ENCODE measurements around the gene ROBO1. TPM values are rescaled to one million over a fixed set of nuclear protein-coding genes. Genes with fewer than 3 reads are reported as not detected.

ROBO1 gene
- total and polyA plus RNA-seq, 9 donors = 26.2 to 77.2 (median 38.7) TPM

- no peaks in the 10 kb centered on the region for H3K27me3 ChIP-seq (ENCODE audit: control insufficient read depth, insufficient read depth, low read length)
- WGBS (ENCODE audit: insufficient coverage) = no CpG with 5 or more reads among the region's 6 CpGs
- peak; percentile 70 for DNase-seq
Measured at GRCh38 chr3:79086514-79086913, 681.3 kb downstream of the ROBO1 start.

GRCh38 chr3:79085171-79085570, 682.6 kb downstream of the ROBO1 start:
- DNase-seq = no peak
- Histone ChIP-seq H3K4me1 (ENCODE audit: control insufficient read depth, insufficient read depth, low read length) (no peaks in the 10 kb centered on the region), H3K27ac (ENCODE audit: low read length) (no peak overlapping the region), H3K9me3 (replicated peaks; ENCODE audit: control insufficient read depth, low read depth, low read length) (no peaks in the 10 kb centered on the region), H3K27me3 (ENCODE audit: control insufficient read depth, insufficient read depth, low read length) (no peaks in the 10 kb centered on the region), H3K4me3 (ENCODE audit: low read length) (no peak overlapping the region), H3K36me3 (ENCODE audit: control insufficient read depth, insufficient read depth, low read length) (no peaks in the 10 kb centered on the region)
- WGBS (ENCODE audit: insufficient coverage) = 63% methylated on average over 1 of the region's 1 CpG

More at GRCh38 chr3:79086514-79086913, 681.3 kb downstream of the ROBO1 start:
- Histone ChIP-seq H3K27ac (ENCODE audit: low read length) (no peak overlapping the region), H3K4me1 (ENCODE audit: control insufficient read depth, insufficient read depth, low read length) (no peaks in the 10 kb centered on the region), H3K4me3 (ENCODE audit: low read length) (no peak overlapping the region), H3K36me3 (ENCODE audit: control insufficient read depth, insufficient read depth, low read length) (no peaks in the 10 kb centered on the region), H3K9me3 (replicated peaks; ENCODE audit: control insufficient read depth, low read depth, low read length) (no peaks in the 10 kb centered on the region)

- H3K27me3 ChIP-seq (ENCODE audit: control insufficient read depth, insufficient read depth, low read length) = no peaks in the 10 kb centered on the region
- H3K4me1 ChIP-seq (ENCODE audit: control insufficient read depth, insufficient read depth, low read length) = no peaks in the 10 kb centered on the region
- no peaks in the 10 kb centered on the region for H3K9me3 ChIP-seq (replicated peaks; ENCODE audit: control insufficient read depth, low read depth, low read length)
- DNase-seq = no peak
- H3K27ac ChIP-seq (ENCODE audit: low read length) = no peak overlapping the region
- no peaks in the 10 kb centered on the region for H3K36me3 ChIP-seq (ENCODE audit: control insufficient read depth, insufficient read depth, low read length)
- no CpG with 5 or more reads among the region's 5 CpGs for WGBS (ENCODE audit: insufficient coverage)
- no peak overlapping the region for H3K4me3 ChIP-seq (ENCODE audit: low read length)
Measured at GRCh38 chr3:79081335-79081734, 686.5 kb downstream of the ROBO1 start.

- Histone ChIP-seq H3K4me1 (ENCODE audit: control insufficient read depth, insufficient read depth, low read length) (no peaks in the 10 kb centered on the region), H3K4me3 (ENCODE audit: low read length) (no peak overlapping the region), H3K36me3 (ENCODE audit: control insufficient read depth, insufficient read depth, low read length) (no peaks in the 10 kb centered on the region), H3K9me3 (replicated peaks; ENCODE audit: control insufficient read depth, low read depth, low read length) (no peaks in the 10 kb centered on the region), H3K27ac (ENCODE audit: low read length) (no peak overlapping the region), H3K27me3 (ENCODE audit: control insufficient read depth, insufficient read depth, low read length) (no peaks in the 10 kb centered on the region)
- WGBS (ENCODE audit: insufficient coverage) = no CpG with 5 or more reads among the region's 1 CpG
- DNase-seq = no peak
Measured at GRCh38 chr3:79074558-79074957, 693.2 kb downstream of the ROBO1 start.

- Histone ChIP-seq H3K27ac (ENCODE audit: low read length) (no peak overlapping the region), H3K36me3 (ENCODE audit: control insufficient read depth, insufficient read depth, low read length) (no peaks in the 10 kb centered on the region), H3K4me1 (ENCODE audit: control insufficient read depth, insufficient read depth, low read length) (no peaks in the 10 kb centered on the region), H3K4me3 (ENCODE audit: low read length) (no peak overlapping the region), H3K27me3 (ENCODE audit: control insufficient read depth, insufficient read depth, low read length) (no peaks in the 10 kb centered on the region), H3K9me3 (replicated peaks; ENCODE audit: control insufficient read depth, low read depth, low read length) (no peaks in the 10 kb centered on the region)
- DNase-seq = no peak
- no CpG with 5 or more reads among the region's 1 CpG for WGBS (ENCODE audit: insufficient coverage)
Measured at GRCh38 chr3:79067734-79068133, 700.1 kb downstream of the ROBO1 start.

- H3K36me3 ChIP-seq (ENCODE audit: control insufficient read depth, insufficient read depth, low read length) = no peaks in the 10 kb centered on the region
- no peak overlapping the region for H3K4me3 ChIP-seq (ENCODE audit: low read length)
- no peaks in the 10 kb centered on the region for H3K27me3 ChIP-seq (ENCODE audit: control insufficient read depth, insufficient read depth, low read length)
- H3K9me3 ChIP-seq (replicated peaks; ENCODE audit: control insufficient read depth, low read depth, low read length) = no peaks in the 10 kb centered on the region
- H3K27ac ChIP-seq (ENCODE audit: low read length) = no peak overlapping the region
- 80% methylated on average over 1 of the region's 4 CpGs for WGBS (ENCODE audit: insufficient coverage)
- no peak for DNase-seq
- H3K4me1 ChIP-seq (ENCODE audit: control insufficient read depth, insufficient read depth, low read length) = no peaks in the 10 kb centered on the region
Measured at GRCh38 chr3:79066481-79066880, 701.3 kb downstream of the ROBO1 start.

GRCh38 chr3:79063624-79064023, 704.2 kb downstream of the ROBO1 start:
- Histone ChIP-seq H3K4me3 (ENCODE audit: low read length) (no peak overlapping the region), H3K36me3 (ENCODE audit: control insufficient read depth, insufficient read depth, low read length) (no peaks in the 10 kb centered on the region), H3K4me1 (ENCODE audit: control insufficient read depth, insufficient read depth, low read length) (no peaks in the 10 kb centered on the region), H3K27me3 (ENCODE audit: control insufficient read depth, insufficient read depth, low read length) (no peaks in the 10 kb centered on the region), H3K27ac (ENCODE audit: low read length) (no peak overlapping the region), H3K9me3 (replicated peaks; ENCODE audit: control insufficient read depth, low read depth, low read length) (peaks cover 2% of the 10 kb centered on the region)
- DNase-seq = no peak
- WGBS (ENCODE audit: insufficient coverage) = no CpG with 5 or more reads among the region's 2 CpGs

- H3K4me3 ChIP-seq (ENCODE audit: low read length) = no peak overlapping the region
- DNase-seq = no peak
- WGBS (ENCODE audit: insufficient coverage) = no CpG with 5 or more reads among the region's 3 CpGs
- no peak overlapping the region for H3K27ac ChIP-seq (ENCODE audit: low read length)
- no peaks in the 10 kb centered on the region for H3K4me1 ChIP-seq (ENCODE audit: control insufficient read depth, insufficient read depth, low read length)
- no peaks in the 10 kb centered on the region for H3K27me3 ChIP-seq (ENCODE audit: control insufficient read depth, insufficient read depth, low read length)
- no peaks in the 10 kb centered on the region for H3K36me3 ChIP-seq (ENCODE audit: control insufficient read depth, insufficient read depth, low read length)
- peaks cover 5% of the 10 kb centered on the region for H3K9me3 ChIP-seq (replicated peaks; ENCODE audit: control insufficient read depth, low read depth, low read length)
Measured at GRCh38 chr3:79057756-79058155, 710.0 kb downstream of the ROBO1 start.

- Histone ChIP-seq H3K36me3 (ENCODE audit: control insufficient read depth, insufficient read depth, low read length) (no peaks in the 10 kb centered on the region), H3K27ac (ENCODE audit: low read length) (no peak overlapping the region), H3K9me3 (replicated peaks; ENCODE audit: control insufficient read depth, low read depth, low read length) (peaks cover 14% of the 10 kb centered on the region), H3K4me3 (ENCODE audit: low read length) (no peak overlapping the region), H3K4me1 (ENCODE audit: control insufficient read depth, insufficient read depth, low read length) (no peaks in the 10 kb centered on the region), H3K27me3 (ENCODE audit: control insufficient read depth, insufficient read depth, low read length) (no peaks in the 10 kb centered on the region)
- 100% methylated on average over 2 of the region's 7 CpGs for WGBS (ENCODE audit: insufficient coverage)
- no peak for DNase-seq
Measured at GRCh38 chr3:79056498-79056897, 711.3 kb downstream of the ROBO1 start.

GRCh38 chr3:79052054-79052681, 715.6 kb downstream of the ROBO1 start:
- Histone ChIP-seq H3K4me1 (ENCODE audit: control insufficient read depth, insufficient read depth, low read length) (no peaks in the 10 kb centered on the region), H3K27ac (ENCODE audit: low read length) (no peak overlapping the region), H3K9me3 (replicated peaks; ENCODE audit: control insufficient read depth, low read depth, low read length) (peaks cover 12% of the 10 kb centered on the region), H3K36me3 (ENCODE audit: control insufficient read depth, insufficient read depth, low read length) (no peaks in the 10 kb centered on the region), H3K27me3 (ENCODE audit: control insufficient read depth, insufficient read depth, low read length) (no peaks in the 10 kb centered on the region), H3K4me3 (ENCODE audit: low read length) (no peak overlapping the region)
- no peak for DNase-seq
- WGBS (ENCODE audit: insufficient coverage) = 97% methylated on average over 5 of the region's 9 CpGs

- DNase-seq = no peak
- no peaks in the 10 kb centered on the region for H3K36me3 ChIP-seq (ENCODE audit: control insufficient read depth, insufficient read depth, low read length)
- H3K9me3 ChIP-seq (replicated peaks; ENCODE audit: control insufficient read depth, low read depth, low read length) = peaks cover 8% of the 10 kb centered on the region
- no peaks in the 10 kb centered on the region for H3K27me3 ChIP-seq (ENCODE audit: control insufficient read depth, insufficient read depth, low read length)
- WGBS (ENCODE audit: insufficient coverage) = 100% methylated on average over 1 of the region's 4 CpGs
- H3K4me1 ChIP-seq (ENCODE audit: control insufficient read depth, insufficient read depth, low read length) = no peaks in the 10 kb centered on the region
- H3K27ac ChIP-seq (ENCODE audit: low read length) = no peak overlapping the region
- H3K4me3 ChIP-seq (ENCODE audit: low read length) = no peak overlapping the region
Measured at GRCh38 chr3:79047581-79047980, 720.2 kb downstream of the ROBO1 start.
